AG08395 (cell line): ENCODE data around the gene SCG3.

ENCODE experiments used
- DNase-seq: peaks from one replicate; pipeline ENCODE4 v3.0.0; 2012; ENCODE audit warnings: mixed read lengths, low spot score

SCG3 gene

GRCh38 chr15:51727141-51727897 lies 46.0 kb downstream of the SCG3 start:
- DNase-seq: peak; percentile 58

GRCh38 chr15:51731549-51732267 lies 50.4 kb downstream of the SCG3 start:
- peak; percentile 23 for DNase-seq

GRCh38 chr15:51732646-51733045 lies 51.3 kb downstream of the SCG3 start:
- DNase-seq: no peak

GRCh38 chr15:51735228-51736010 lies 54.1 kb downstream of the SCG3 start:
- no peak for DNase-seq

GRCh38 chr15:51736069-51736468 lies 54.8 kb downstream of the SCG3 start:
- no peak for DNase-seq

GRCh38 chr15:51736751-51737521 lies 55.6 kb downstream of the SCG3 start:
- DNase-seq: peak; percentile 26

- peak; percentile 70 for DNase-seq
Observed at GRCh38 chr15:51737522-51738305, 56.4 kb downstream of the SCG3 start, which contains the start of gene LYSMD2. TSS of gene LYSMD2 (minus strand) at chr15:51737655. CDS start at chr15:51737622, 33 bp downstream.

- no peak for DNase-seq
Observed at GRCh38 chr15:51738553-51738952, 57.2 kb downstream of the SCG3 start.

GRCh38 chr15:51739061-51739712 lies 57.9 kb downstream of the SCG3 start:
- no peak for DNase-seq

- no peak for DNase-seq
Observed at GRCh38 chr15:51749307-51749706, 68.0 kb downstream of the SCG3 start.

- DNase-seq: no peak
Observed at GRCh38 chr15:51750186-51750585, 68.9 kb downstream of the SCG3 start.

GRCh38 chr15:51750792-51751696 lies 69.7 kb downstream of the SCG3 start, which contains the start of gene TMOD2:
TSS of gene TMOD2 (plus strand) at chr15:51751597. CDS start at chr15:51766442, 14,845 bp downstream.
- peak; percentile 52 for DNase-seq

- DNase-seq: peak; percentile 33
Observed at GRCh38 chr15:51751697-51752683, 70.7 kb downstream of the SCG3 start.

- DNase-seq: no peak
Observed at GRCh38 chr15:51752888-51753287, 71.6 kb downstream of the SCG3 start.

- DNase-seq: no peak
Observed at GRCh38 chr15:51754267-51754666, 73.0 kb downstream of the SCG3 start.

- no peak for DNase-seq
Observed at GRCh38 chr15:51755790-51756189, 74.5 kb downstream of the SCG3 start.

- no peak for DNase-seq
Observed at GRCh38 chr15:51756482-51756881, 75.2 kb downstream of the SCG3 start.

- DNase-seq: no peak
Observed at GRCh38 chr15:51757450-51757849, 76.1 kb downstream of the SCG3 start.
